GM18526 (cell line): Measurements from ENCODE around the gene C3orf33.

Experiments used
- POLR2A ChIP-seq: IDR thresholded peaks from 3 replicates; pipeline ENCODE4 v1.6.1; 2011; ENCODE audit not compliant: insufficient read length; ENCODE audit errors: extremely low read depth

C3orf33 gene

GRCh38 chr3:155791190-155791589 is 14.9 kb downstream of the C3orf33 start:
- no peak for TF ChIP-seq POLR2A

- no peak for TF ChIP-seq POLR2A
Observed at GRCh38 chr3:155790272-155790925, 15.7 kb downstream of the C3orf33 start.

GRCh38 chr3:155785662-155786295 is 20.3 kb downstream of the C3orf33 start:
- TF ChIP-seq POLR2A, result no peak

GRCh38 chr3:155782390-155782953 is 23.6 kb downstream of the C3orf33 start:
- no peak for TF ChIP-seq POLR2A

GRCh38 chr3:155780291-155780690 is 25.8 kb downstream of the C3orf33 start:
- no peak for TF ChIP-seq POLR2A

- no peak for TF ChIP-seq POLR2A
Observed at GRCh38 chr3:155778462-155778861, 27.6 kb downstream of the C3orf33 start.

GRCh38 chr3:155772801-155773200 is 33.3 kb downstream of the C3orf33 start:
- no peak for TF ChIP-seq POLR2A

GRCh38 chr3:155771126-155771525 is 35.0 kb downstream of the C3orf33 start:
- TF ChIP-seq POLR2A, result no peak

GRCh38 chr3:155766206-155766605 is 39.9 kb downstream of the C3orf33 start:
- no peak for TF ChIP-seq POLR2A

- TF ChIP-seq POLR2A, result no peak
Observed at GRCh38 chr3:155763870-155764463, 42.1 kb downstream of the C3orf33 start.

- no peak for TF ChIP-seq POLR2A
Observed at GRCh38 chr3:155760653-155761052, 45.4 kb downstream of the C3orf33 start.

GRCh38 chr3:155757577-155757976 is 48.5 kb downstream of the C3orf33 start:
- no peak for TF ChIP-seq POLR2A

GRCh38 chr3:155753038-155753639 is 52.9 kb downstream of the C3orf33 start:
- TF ChIP-seq POLR2A, result no peak

- no peak for TF ChIP-seq POLR2A
Observed at GRCh38 chr3:155748611-155749365, 57.3 kb downstream of the C3orf33 start.

- TF ChIP-seq POLR2A, result no peak
Observed at GRCh38 chr3:155747946-155748290, 58.2 kb downstream of the C3orf33 start.

GRCh38 chr3:155747286-155747945 is 58.7 kb downstream of the C3orf33 start:
- no peak for TF ChIP-seq POLR2A
